ENCODE results near the gene CHST3.
"Not testable (repeated sequence)": the region's sequence is repeated elsewhere in the genome, so short reads cannot be mapped to it uniquely, and the experiment has no call there.

DNA sequence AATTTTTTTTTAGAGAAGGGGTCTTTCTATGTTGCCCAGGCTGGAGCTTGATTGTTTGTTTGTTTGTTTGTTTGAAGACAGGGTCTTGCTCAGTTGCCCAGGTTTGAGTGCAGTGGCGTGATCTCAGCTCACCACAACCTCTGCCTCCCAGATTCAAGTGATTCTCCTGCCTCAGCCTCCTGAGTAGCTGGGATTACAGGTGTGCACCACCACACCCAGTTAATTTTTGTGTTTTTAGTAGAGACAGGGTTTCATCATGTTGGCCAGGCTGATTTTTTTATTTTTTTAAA lies 13.4 kb downstream of the CHST3 start:
- TF ChIP-seq, protein P1, sequence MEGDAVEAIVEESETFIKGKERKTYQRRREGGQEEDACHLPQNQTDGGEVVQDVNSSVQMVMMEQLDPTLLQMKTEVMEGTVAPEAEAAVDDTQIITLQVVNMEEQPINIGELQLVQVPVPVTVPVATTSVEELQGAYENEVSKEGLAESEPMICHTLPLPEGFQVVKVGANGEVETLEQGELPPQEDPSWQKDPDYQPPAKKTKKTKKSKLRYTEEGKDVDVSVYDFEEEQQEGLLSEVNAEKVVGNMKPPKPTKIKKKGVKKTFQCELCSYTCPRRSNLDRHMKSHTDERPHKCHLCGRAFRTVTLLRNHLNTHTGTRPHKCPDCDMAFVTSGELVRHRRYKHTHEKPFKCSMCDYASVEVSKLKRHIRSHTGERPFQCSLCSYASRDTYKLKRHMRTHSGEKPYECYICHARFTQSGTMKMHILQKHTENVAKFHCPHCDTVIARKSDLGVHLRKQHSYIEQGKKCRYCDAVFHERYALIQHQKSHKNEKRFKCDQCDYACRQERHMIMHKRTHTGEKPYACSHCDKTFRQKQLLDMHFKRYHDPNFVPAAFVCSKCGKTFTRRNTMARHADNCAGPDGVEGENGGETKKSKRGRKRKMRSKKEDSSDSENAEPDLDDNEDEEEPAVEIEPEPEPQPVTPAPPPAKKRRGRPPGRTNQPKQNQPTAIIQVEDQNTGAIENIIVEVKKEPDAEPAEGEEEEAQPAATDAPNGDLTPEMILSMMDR (IDR thresholded peaks at IDR 0.05 in 2 of 3, conservative IDR thresholded peaks at IDR 0.05 in 1 of 3; ENCODE audit: insufficient read depth in 2 of 3, low read depth in 1 of 3, low read length in 3 of 3) = not testable (repeated sequence)
- TF ChIP-seq CREB1 (IDR thresholded peaks at IDR 0.05); CREB1 (CRISPR knock-in tag; IDR thresholded peaks at IDR 0.05); ZNF274 (IDR thresholded peaks at IDR 0.05; ENCODE audit: borderline replicate concordance, low read depth, low read length); NR1H2 (CRISPR knock-in tag; IDR thresholded peaks at IDR 0.05); TOE1 (IDR thresholded peaks at IDR 0.05; ENCODE audit: borderline replicate concordance); TOE1 (CRISPR knock-in tag; IDR thresholded peaks at IDR 0.05; ENCODE audit: borderline replicate concordance, low read depth); JUND (IDR thresholded peaks at IDR 0.05; ENCODE audit: borderline replicate concordance, low read depth, low read length); JUND (tag; IDR thresholded peaks at IDR 0.05; ENCODE audit: borderline replicate concordance, low read depth, low read length); ZBTB1 (CRISPR knock-in tag; IDR thresholded peaks at IDR 0.05; ENCODE audit: borderline replicate concordance, low read depth); NELFE (IDR thresholded peaks at IDR 0.05; ENCODE audit: insufficient read depth, insufficient read length); XRCC3 (IDR thresholded peaks at IDR 0.05); MEF2D (tag; conservative IDR thresholded peaks at IDR 0.05; ENCODE audit: low read depth): not testable (repeated sequence)
- TF ChIP-seq, protein P2, sequence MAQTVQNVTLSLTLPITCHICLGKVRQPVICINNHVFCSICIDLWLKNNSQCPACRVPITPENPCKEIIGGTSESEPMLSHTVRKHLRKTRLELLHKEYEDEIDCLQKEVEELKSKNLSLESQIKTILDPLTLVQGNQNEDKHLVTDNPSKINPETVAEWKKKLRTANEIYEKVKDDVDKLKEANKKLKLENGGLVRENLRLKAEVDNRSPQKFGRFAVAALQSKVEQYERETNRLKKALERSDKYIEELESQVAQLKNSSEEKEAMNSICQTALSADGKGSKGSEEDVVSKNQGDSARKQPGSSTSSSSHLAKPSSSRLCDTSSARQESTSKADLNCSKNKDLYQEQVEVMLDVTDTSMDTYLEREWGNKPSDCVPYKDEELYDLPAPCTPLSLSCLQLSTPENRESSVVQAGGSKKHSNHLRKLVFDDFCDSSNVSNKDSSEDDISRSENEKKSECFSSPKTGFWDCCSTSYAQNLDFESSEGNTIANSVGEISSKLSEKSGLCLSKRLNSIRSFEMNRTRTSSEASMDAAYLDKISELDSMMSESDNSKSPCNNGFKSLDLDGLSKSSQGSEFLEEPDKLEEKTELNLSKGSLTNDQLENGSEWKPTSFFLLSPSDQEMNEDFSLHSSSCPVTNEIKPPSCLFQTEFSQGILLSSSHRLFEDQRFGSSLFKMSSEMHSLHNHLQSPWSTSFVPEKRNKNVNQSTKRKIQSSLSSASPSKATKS (CRISPR knock-in tag; IDR thresholded peaks at IDR 0.05) = not testable (repeated sequence)
- TF ChIP-seq, protein P3, sequence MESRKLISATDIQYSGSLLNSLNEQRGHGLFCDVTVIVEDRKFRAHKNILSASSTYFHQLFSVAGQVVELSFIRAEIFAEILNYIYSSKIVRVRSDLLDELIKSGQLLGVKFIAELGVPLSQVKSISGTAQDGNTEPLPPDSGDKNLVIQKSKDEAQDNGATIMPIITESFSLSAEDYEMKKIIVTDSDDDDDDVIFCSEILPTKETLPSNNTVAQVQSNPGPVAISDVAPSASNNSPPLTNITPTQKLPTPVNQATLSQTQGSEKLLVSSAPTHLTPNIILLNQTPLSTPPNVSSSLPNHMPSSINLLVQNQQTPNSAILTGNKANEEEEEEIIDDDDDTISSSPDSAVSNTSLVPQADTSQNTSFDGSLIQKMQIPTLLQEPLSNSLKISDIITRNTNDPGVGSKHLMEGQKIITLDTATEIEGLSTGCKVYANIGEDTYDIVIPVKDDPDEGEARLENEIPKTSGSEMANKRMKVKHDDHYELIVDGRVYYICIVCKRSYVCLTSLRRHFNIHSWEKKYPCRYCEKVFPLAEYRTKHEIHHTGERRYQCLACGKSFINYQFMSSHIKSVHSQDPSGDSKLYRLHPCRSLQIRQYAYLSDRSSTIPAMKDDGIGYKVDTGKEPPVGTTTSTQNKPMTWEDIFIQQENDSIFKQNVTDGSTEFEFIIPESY (CRISPR knock-in tag; IDR thresholded peaks at IDR 0.05) = not testable (repeated sequence)

All from K562 (cell line).